CD14-positive monocyte (primary cell): ENCODE data around the gene MACROD1. TPM values are rescaled to one million over a fixed set of nuclear protein-coding genes. Genes with fewer than 3 reads are reported as not detected.

ENCODE experiments used
- DNase-seq, 3 donors: peaks; one replicate each; pipeline ENCODE4 v3.0.0-alpha.2; 2011 to 2022
- H2AFZ ChIP-seq: 2 replicates; pipeline ENCODE4 v1.6.0; 2012; ENCODE audit warnings: mild to moderate bottlenecking, low read depth, low read length, inconsistent platforms; ENCODE audit not compliant: insufficient read depth, poor library complexity, severe bottlenecking
- H3K27ac ChIP-seq, 2 donors: 1 replicate in 1 of 2; 2 replicates in 1 of 2; pipeline ENCODE4 v1.5.1; 2012 to 2013; ENCODE audit warnings: low read length in 2 of 2, control low read depth in 1 of 2, inconsistent platforms in 1 of 2, low read depth in 1 of 2, mild to moderate bottlenecking in 1 of 2
- H3K27me3 ChIP-seq, 2 donors: one replicate each; pipeline versions ENCODE4 v1.6.0 to v1.6.1; 2011 to 2013; ENCODE audit warnings: low read length in 2 of 2; ENCODE audit not compliant: control insufficient read depth in 2 of 2, insufficient read depth in 2 of 2
- H3K36me3 ChIP-seq, 2 donors: replicated peaks in 1 of 2; 1 replicate in 1 of 2; 2 replicates in 1 of 2; pipeline versions ENCODE4 v1.5.1 to v1.6.1; 2012 to 2013; ENCODE audit warnings: low read length in 2 of 2, control low read depth in 1 of 2, inconsistent platforms in 1 of 2, mild to moderate bottlenecking in 1 of 2; ENCODE audit not compliant: insufficient read depth in 2 of 2, control insufficient read depth in 1 of 2
- H3K4me1 ChIP-seq, 2 donors: 1 replicate in 1 of 2; 2 replicates in 1 of 2; pipeline versions ENCODE4 v1.5.1 to v1.6.1; 2012 to 2013; ENCODE audit warnings: low read length in 2 of 2, control low read depth in 1 of 2, inconsistent platforms in 1 of 2, mild to moderate bottlenecking in 1 of 2, moderate library complexity in 1 of 2; ENCODE audit not compliant: insufficient read depth in 2 of 2, control insufficient read depth in 1 of 2
- H3K4me2 ChIP-seq: replicated peaks from 2 replicates; pipeline ENCODE3; 2012; ENCODE audit warnings: low read length, moderate library complexity, mild to moderate bottlenecking; ENCODE audit not compliant: poor library complexity, severe bottlenecking; ENCODE audit errors: extremely low read depth
- H3K4me3 ChIP-seq, 3 experiments: fragments of 200-600 bp in 1 of 3; sonication (generic) in 1 of 3; replicated peaks in 1 of 3; 1 replicate in 2 of 3; 2 replicates in 1 of 3; pipeline ENCODE4 v1.5.1; 2011 to 2013; ENCODE audit warnings: low read length in 3 of 3, mild to moderate bottlenecking in 3 of 3, control low read depth in 2 of 3, low read depth in 2 of 3, inconsistent platforms in 1 of 3, moderate library complexity in 1 of 3
- H3K79me2 ChIP-seq: 2 replicates; pipeline ENCODE4 v1.6.0; 2012; ENCODE audit warnings: mild to moderate bottlenecking, control low read depth, inconsistent platforms, low read length, moderate library complexity; ENCODE audit not compliant: insufficient read depth
- H3K9ac ChIP-seq: 2 replicates; pipeline ENCODE4 v1.6.0; 2017; ENCODE audit warnings: low read length, mild to moderate bottlenecking; ENCODE audit not compliant: insufficient read depth, poor library complexity, severe bottlenecking
- H3K9me3 ChIP-seq, 2 donors: replicated peaks in 1 of 2; 1 replicate in 1 of 2; 2 replicates in 1 of 2; pipeline versions ENCODE4 v1.5.1 to v1.6.1; 2012 to 2013; ENCODE audit warnings: low read length in 2 of 2, control low read depth in 1 of 2; ENCODE audit not compliant: control insufficient read depth in 1 of 2, insufficient read depth in 1 of 2
- H4K20me1 ChIP-seq: 2 replicates; pipeline ENCODE4 v1.6.0; 2012; ENCODE audit warnings: mild to moderate bottlenecking, low read length, control low read depth, moderate library complexity; ENCODE audit not compliant: insufficient read depth
- H3K27ac Mint-ChIP-seq, 7 donors: one replicate each; pipeline ENCODE4 v1.8.0; 2020; ENCODE audit warnings: mild to moderate bottlenecking in 7 of 7, mixed read lengths in 7 of 7, moderate library complexity in 6 of 7, inconsistent platforms in 2 of 7
- H3K27me3 Mint-ChIP-seq, 3 donors: one replicate each; pipeline ENCODE4 v1.8.0; 2021 to 2022; ENCODE audit warnings: low read depth in 3 of 3, mild to moderate bottlenecking in 3 of 3, mixed read lengths in 3 of 3, moderate library complexity in 3 of 3, inconsistent platforms in 1 of 3
- H3K36me3 Mint-ChIP-seq, 2 donors: one replicate each; pipeline ENCODE4 v1.8.0; 2020; ENCODE audit warnings: mixed read lengths in 2 of 2, inconsistent platforms in 1 of 2, mild to moderate bottlenecking in 1 of 2
- H3K4me1 Mint-ChIP-seq: one replicate; pipeline ENCODE4 v1.8.0; 2020; ENCODE audit warnings: mild to moderate bottlenecking, mixed read lengths
- H3K4me3 Mint-ChIP-seq, 2 donors: one replicate each; pipeline ENCODE4 v1.8.0; 2020; ENCODE audit warnings: mild to moderate bottlenecking in 2 of 2, mixed read lengths in 2 of 2, moderate library complexity in 1 of 2
- H3K9me3 Mint-ChIP-seq, 7 donors: one replicate each; pipeline ENCODE4 v1.8.0; 2020 to 2022; ENCODE audit warnings: mixed read lengths in 7 of 7, mild to moderate bottlenecking in 6 of 7, moderate library complexity in 6 of 7, inconsistent platforms in 2 of 7
- WGBS: methylation state at CpG from one replicate; pipeline ENCODE4 v1.1.5; 2013; ENCODE audit warnings: missing lambda C conversion rate; ENCODE audit not compliant: insufficient coverage; 5-methylcytosine and 5-hydroxymethylcytosine counted together
- intact Hi-C, 2 donors: fragments of 100-400 bp; cut with micrococcal nuclease; formaldehyde crosslinking; loops; one replicate each; pipeline versions ENCODE4 v1.15.0 to v1.15.1; 2023
- polyA plus RNA-seq, 3 donors: library from polyadenylated mRNA; depleted of rRNA in 1 of 3; unstranded in 2 of 3; stranded (reverse) in 1 of 3; fragments of 300-500 nt in 2 of 3; fragments of >200 nt in 1 of 3; fragmentation: Illumina TruSeq in 2 of 3; gene quantifications; 1 replicate in 2 of 3; 2 replicates in 1 of 3; pipeline ENCODE4 v1.2.3, GENCODE V29; 2012 to 2021
- TF ChIP-seq, protein P1 (sequence below): fragments of 200-600 bp; IDR thresholded peaks from one replicate; pipeline ENCODE4 v1.8.0; 2022; ENCODE audit warnings: antibody characterized with exemption, mild to moderate bottlenecking

MACROD1 gene
- polyA plus RNA-seq, 3 donors: 1.5 to 2.4 (median 2.2) TPM

DNA sequence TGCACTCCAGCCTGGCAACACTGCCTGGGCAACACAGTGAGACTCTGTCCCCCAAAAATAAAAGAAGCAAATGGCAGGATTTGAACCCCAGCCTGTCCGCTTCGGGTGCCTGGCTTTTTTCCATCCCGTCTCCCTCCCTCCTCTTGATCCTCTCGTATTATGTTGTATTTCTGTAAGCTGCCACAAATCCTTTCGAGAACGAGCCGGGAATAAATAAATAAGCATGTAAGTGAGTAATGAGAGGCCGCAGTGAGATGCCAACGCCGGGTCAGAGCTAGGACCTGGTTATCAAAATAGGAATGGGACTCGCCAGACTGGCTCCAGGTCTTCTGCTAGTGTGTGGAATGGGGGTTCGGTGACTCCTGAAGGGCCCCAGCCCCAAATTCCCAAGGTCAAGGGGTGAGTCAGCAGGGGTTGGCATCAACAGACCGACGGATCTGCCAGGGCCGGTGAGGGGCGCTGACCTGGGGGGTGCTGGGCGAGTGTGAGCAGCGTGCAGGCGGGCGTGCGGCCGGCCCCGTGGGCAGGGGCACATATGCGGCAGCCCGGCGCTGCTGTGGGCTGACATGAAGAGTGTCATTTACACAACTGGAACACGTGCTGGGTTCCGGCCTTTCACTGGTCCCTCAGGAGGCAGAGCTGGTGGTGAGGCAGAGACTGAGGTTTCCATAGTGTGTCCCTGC, 82.4 kb downstream of the MACROD1 start:
- Mint-ChIP-seq H3K36me3 (no peaks in the 10 kb centered on the region), H3K4me3 (no peak overlapping the region), H3K9me3 (no peaks in the 10 kb centered on the region), H3K27me3 (peaks cover 2 to 4% (median 4%) of the 10 kb centered on the region in 3 donors), H3K27ac (peak overlapping the region in 1 of 7 donors; percentile 46), H3K4me1 (no peaks in the 10 kb centered on the region)
- no peaks in the 10 kb centered on the region for H3K4me1 ChIP-seq
- 93% methylated on average over 26 of the region's 28 CpGs for WGBS
- no peak overlapping the region for H3K4me2 ChIP-seq
- H3K36me3 ChIP-seq: no peaks in the 10 kb centered on the region
- intact Hi-C loops: no loop called here
- H3K79me2 ChIP-seq: no peaks in the 10 kb centered on the region
- H2AFZ ChIP-seq: no peak overlapping the region
- H3K9me3 ChIP-seq: no peaks in the 10 kb centered on the region
- H4K20me1 ChIP-seq: no peaks in the 10 kb centered on the region
- no peak overlapping the region for H3K4me3 ChIP-seq
- no peak overlapping the region for H3K9ac ChIP-seq
- TF ChIP-seq, protein P1, sequence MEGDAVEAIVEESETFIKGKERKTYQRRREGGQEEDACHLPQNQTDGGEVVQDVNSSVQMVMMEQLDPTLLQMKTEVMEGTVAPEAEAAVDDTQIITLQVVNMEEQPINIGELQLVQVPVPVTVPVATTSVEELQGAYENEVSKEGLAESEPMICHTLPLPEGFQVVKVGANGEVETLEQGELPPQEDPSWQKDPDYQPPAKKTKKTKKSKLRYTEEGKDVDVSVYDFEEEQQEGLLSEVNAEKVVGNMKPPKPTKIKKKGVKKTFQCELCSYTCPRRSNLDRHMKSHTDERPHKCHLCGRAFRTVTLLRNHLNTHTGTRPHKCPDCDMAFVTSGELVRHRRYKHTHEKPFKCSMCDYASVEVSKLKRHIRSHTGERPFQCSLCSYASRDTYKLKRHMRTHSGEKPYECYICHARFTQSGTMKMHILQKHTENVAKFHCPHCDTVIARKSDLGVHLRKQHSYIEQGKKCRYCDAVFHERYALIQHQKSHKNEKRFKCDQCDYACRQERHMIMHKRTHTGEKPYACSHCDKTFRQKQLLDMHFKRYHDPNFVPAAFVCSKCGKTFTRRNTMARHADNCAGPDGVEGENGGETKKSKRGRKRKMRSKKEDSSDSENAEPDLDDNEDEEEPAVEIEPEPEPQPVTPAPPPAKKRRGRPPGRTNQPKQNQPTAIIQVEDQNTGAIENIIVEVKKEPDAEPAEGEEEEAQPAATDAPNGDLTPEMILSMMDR: no peak
- no peak overlapping the region for H3K27ac ChIP-seq
- H3K27me3 ChIP-seq: no peaks in the 10 kb centered on the region
- DNase-seq: no peak

DNA sequence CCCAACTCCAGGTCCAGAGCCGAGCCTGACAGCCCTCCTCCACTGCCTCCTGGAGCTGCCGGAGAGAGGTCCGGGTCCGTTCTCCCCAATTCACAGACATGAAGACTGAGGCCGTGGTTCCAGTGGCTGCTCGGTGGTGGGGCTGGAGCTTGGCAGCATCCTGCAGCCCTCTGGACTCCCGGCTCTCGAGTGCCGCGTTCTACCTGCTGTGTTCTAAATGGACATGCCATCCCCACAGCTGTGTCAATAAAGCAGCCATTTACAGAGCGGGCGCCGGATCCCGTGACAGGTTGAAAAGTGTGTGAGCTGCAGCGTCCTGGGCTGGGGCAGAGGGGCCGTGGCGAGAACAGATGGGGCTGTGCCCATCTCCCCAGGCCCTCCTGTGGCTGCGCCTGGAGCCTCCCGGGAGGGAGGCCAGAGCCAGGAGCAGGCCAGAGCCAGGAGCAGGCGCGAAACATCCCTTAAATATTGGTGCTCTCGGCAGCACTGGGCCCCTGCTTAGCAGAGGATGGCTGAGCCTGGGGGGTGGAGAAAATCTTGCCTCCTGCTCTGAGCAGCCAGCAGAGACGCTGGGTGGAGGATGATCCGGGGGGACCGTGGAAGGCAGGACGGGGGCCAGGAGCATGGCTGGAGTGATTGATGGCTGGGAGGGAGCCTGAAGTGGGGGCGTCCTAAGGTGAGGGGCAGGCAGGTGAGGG, 84.0 kb downstream of the MACROD1 start:
- no peak overlapping the region for H3K4me2 ChIP-seq
- TF ChIP-seq, protein P1: no peak
- H3K27ac Mint-ChIP-seq: peak overlapping the region in 1 of 7 donors; percentile 78
- H3K36me3 Mint-ChIP-seq: no peaks in the 10 kb centered on the region
- H3K4me3 Mint-ChIP-seq: no peak overlapping the region
- DNase-seq: no peak
- H3K4me3 ChIP-seq: no peak overlapping the region
- peak overlapping the region; percentile 8 for H3K9ac ChIP-seq
- no peaks in the 10 kb centered on the region for H4K20me1 ChIP-seq
- H3K4me1 Mint-ChIP-seq: no peaks in the 10 kb centered on the region
- no peaks in the 10 kb centered on the region for H3K27me3 ChIP-seq
- H2AFZ ChIP-seq: no peak overlapping the region
- 98% methylated on average over 22 of the region's 27 CpGs for WGBS
- H3K27ac ChIP-seq: no peak overlapping the region
- H3K9me3 Mint-ChIP-seq: no peaks in the 10 kb centered on the region
- no peaks in the 10 kb centered on the region for H3K79me2 ChIP-seq
- peaks cover 3 to 4% (median 4%) of the 10 kb centered on the region in 3 donors for H3K27me3 Mint-ChIP-seq
- intact Hi-C loops: no loop called here
- H3K4me1 ChIP-seq: no peaks in the 10 kb centered on the region
- no peaks in the 10 kb centered on the region for H3K9me3 ChIP-seq
- no peaks in the 10 kb centered on the region for H3K36me3 ChIP-seq
